ENCODE measurements around the gene PKDREJ. TPM values are rescaled to one million over a fixed set of nuclear protein-coding genes. Genes with fewer than 3 reads are reported as not detected.
A peak's percentile ranks its signal among the peaks of the same experiment; 100 is the strongest.

The PKDREJ gene
- total and polyA plus RNA-seq, 8 donors: under 0.01 to 0.10 (median 0.06) TPM; not detected in 5

GRCh38 chr22:46278656-46279645, 15.8 kb upstream of the PKDREJ start:
- DNase-seq: no peak
- H3K36me3 ChIP-seq: peaks cover 87 to 99% (median 98%) of the 10 kb centered on the region in 4 donors

DNA sequence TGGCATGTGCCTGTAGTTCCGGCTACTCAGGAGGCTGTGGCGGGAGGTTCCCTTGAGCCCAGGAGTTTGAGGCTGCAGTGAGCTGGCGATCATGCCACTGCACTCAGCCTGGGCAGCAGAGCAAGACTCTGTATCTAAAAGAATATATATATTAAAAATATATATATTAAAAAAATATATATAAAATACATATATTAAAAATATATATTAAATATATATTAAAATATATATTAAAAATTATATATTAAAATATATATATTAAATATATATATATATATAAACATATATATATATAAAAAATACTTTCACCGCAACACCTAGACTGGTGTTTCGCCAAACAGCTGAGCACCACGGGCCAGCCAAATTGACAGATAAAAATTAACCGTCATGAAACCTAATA, 13.4 kb upstream of the PKDREJ start:
- Histone ChIP-seq H3K27me3 (no peaks in the 10 kb centered on the region), H3K4me3 (no peak overlapping the region), H3K9me3 (no peaks in the 10 kb centered on the region), H3K36me3 (peaks cover 87 to 99% (median 98%) of the 10 kb centered on the region in 4 donors), H3K27ac (no peak overlapping the region), H3K4me1 (peaks cover 0 to 9% (median 0%) of the 10 kb centered on the region in 4 donors)
- no peak for TF ChIP-seq POLR2AphosphoS5 (IDR thresholded peaks at IDR 0.05)
- DNase-seq: no peak
- 82 to 92% (median 88%) methylated on average over 7 of the region's 7 CpGs for WGBS, 5 donors
- intact Hi-C loops (cut with DNase I; ENCODE audit: low total_unique reads): no loop called here

More at GRCh38 chr22:46278656-46279645, 15.8 kb upstream of the PKDREJ start:
- no peak overlapping the region for H3K27ac ChIP-seq
- TF ChIP-seq CTCF (IDR thresholded peaks at IDR 0.05) (no peak), EP300 (IDR thresholded peaks at IDR 0.05) (no peak), POLR2A (IDR thresholded peaks at IDR 0.05) (no peak), POLR2AphosphoS5 (IDR thresholded peaks at IDR 0.05) (no peak)
- intact Hi-C loops (cut with DNase I; ENCODE audit: low total_unique reads): no loop called here
- H3K9me3 ChIP-seq: no peaks in the 10 kb centered on the region
- H3K4me1 ChIP-seq: peaks cover 0 to 9% (median 0%) of the 10 kb centered on the region in 4 donors
- no peaks in the 10 kb centered on the region for H3K27me3 ChIP-seq
- WGBS, 5 donors: 91 to 95% (median 94%) methylated on average over 14 to 22 of the region's 22 CpGs
- H3K4me3 ChIP-seq: no peak overlapping the region

DNA sequence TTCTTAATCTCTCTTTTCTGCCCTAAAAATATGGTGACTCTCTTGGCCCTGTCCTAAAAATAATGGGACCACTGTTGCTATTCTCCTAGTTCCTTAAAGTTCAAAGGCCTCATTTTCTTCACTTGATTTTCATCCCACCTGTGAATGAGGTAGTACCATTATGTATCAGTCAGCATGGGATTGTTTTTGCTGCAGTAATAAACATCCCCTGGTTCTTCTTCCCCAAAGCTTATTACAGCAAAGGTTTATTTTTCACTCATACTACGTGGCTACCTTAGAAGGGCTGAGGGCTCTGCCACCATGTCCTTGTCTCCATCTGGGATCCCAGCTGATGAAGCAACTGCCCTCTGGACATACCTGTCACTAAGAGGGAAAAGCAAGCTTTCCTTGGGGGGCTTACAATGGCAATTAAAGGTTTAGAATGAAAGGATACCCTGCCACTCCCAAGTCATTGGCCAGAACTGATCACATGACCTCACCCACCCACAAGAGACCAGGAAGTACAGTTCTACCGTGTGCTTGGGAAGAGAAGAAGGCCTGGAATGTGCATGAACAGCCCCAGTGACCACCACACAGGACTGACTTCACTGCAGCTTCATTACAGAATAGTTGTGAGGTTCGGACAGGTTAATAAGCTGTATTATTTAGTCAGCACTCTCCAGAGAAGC, 12.4 kb upstream of the PKDREJ start:
- intact Hi-C loops (cut with DNase I; ENCODE audit: low total_unique reads): no loop called here
- peaks cover 0 to 11% (median 1%) of the 10 kb centered on the region in 4 donors for H3K4me1 ChIP-seq
- H3K27me3 ChIP-seq: no peaks in the 10 kb centered on the region
- H3K4me3 ChIP-seq: no peak overlapping the region
- H3K27ac ChIP-seq: peak overlapping the region in 1 of 5 donors; percentile 20
- WGBS, 5 donors: 64 to 79% (median 72%) methylated on average over 3 of the region's 3 CpGs
- no peak for TF ChIP-seq POLR2A (IDR thresholded peaks at IDR 0.05)
- TF ChIP-seq CTCF (IDR thresholded peaks at IDR 0.05): no peak
- TF ChIP-seq EP300 (IDR thresholded peaks at IDR 0.05): no peak
- TF ChIP-seq POLR2AphosphoS5 (IDR thresholded peaks at IDR 0.05): no peak
- DNase-seq: no peak
- H3K36me3 ChIP-seq: peaks cover 77 to 98% (median 96%) of the 10 kb centered on the region in 4 donors
- no peaks in the 10 kb centered on the region for H3K9me3 ChIP-seq

- intact Hi-C loops (cut with DNase I; ENCODE audit: low total_unique reads): no loop called here
- WGBS, 5 donors: 94 to 96% (median 96%) methylated on average over 8 of the region's 8 CpGs
- Histone ChIP-seq H3K4me3 (no peak overlapping the region), H3K4me1 (peaks cover 7 to 23% (median 13%) of the 10 kb centered on the region in 4 donors), H3K27ac (no peak overlapping the region), H3K27me3 (no peaks in the 10 kb centered on the region), H3K9me3 (no peaks in the 10 kb centered on the region), H3K36me3 (peaks cover 65 to 96% (median 84%) of the 10 kb centered on the region in 4 donors)
- DNase-seq: no peak
- TF ChIP-seq CTCF (IDR thresholded peaks at IDR 0.05): no peak
These were observed 11.2 kb upstream of the PKDREJ start for GRCh38 chr22:46274381-46274780.

Data from stomach (tissue), 9 donors.